Caki2 (cell line): ENCODE measurements around the gene DDC. TPM values are rescaled to one million over a fixed set of nuclear protein-coding genes. Genes with fewer than 3 reads are reported as not detected.

Experiments used
- DNase-seq: peaks from one replicate; pipeline ENCODE4 v3.0.0-alpha.2; 2015; ENCODE audit warnings: low read depth
- in situ Hi-C: cut with HindIII; loops from 2 replicates; pipeline ENCODE4 v1.10.0; 2016; ENCODE audit warnings: low sequenced_read_pairs, low pct_unique_long_range_greater_than_20kb, mixed read lengths
- total RNA-seq: library from RNA; depleted of rRNA; stranded (reverse); fragments of >200 nt; shearing (Covaris generic); gene quantifications from 2 replicates; pipeline ENCODE4 v1.2.3, GENCODE V29; 2014; ENCODE audit warnings: low replicate concordance; rRNA removed

Gene DDC
- total RNA-seq, 1 experiment from 2014 or later = 4.4 TPM

- no peak for DNase-seq
- in situ Hi-C loops = no loop called here
Measured at GRCh38 chr7:50416527-50417182, 148.6 kb downstream of the DDC start.

GRCh38 chr7:50415844-50416364 is 149.3 kb downstream of the DDC start:
- DNase-seq = no peak

GRCh38 chr7:50413561-50413960 is 151.6 kb downstream of the DDC start:
- in situ Hi-C loops = no loop called here
- DNase-seq = no peak

More at GRCh38 chr7:50415844-50416364, 149.3 kb downstream of the DDC start:
- in situ Hi-C loops = no loop called here

GRCh38 chr7:50412973-50413372 is 152.2 kb downstream of the DDC start:
- in situ Hi-C loops = no loop called here

GRCh38 chr7:50411332-50411731 is 153.9 kb downstream of the DDC start:
- in situ Hi-C loops = no loop called here
- DNase-seq = no peak

More at GRCh38 chr7:50412973-50413372, 152.2 kb downstream of the DDC start:
- DNase-seq = no peak

- in situ Hi-C loops = no loop called here
Measured at GRCh38 chr7:50409856-50410745, 155.1 kb downstream of the DDC start.

More at GRCh38 chr7:50409856-50410745, 155.1 kb downstream of the DDC start:
- no peak for DNase-seq

Other genes starting within 250 kb of the DDC start
- 20.1 and 23.6 TPM in 2 replicates for gene FIGNL1, start 115.1 kb downstream of the DDC start, total RNA-seq
- gene GRB10, start 217.5 kb upstream of the DDC start, total RNA-seq = 83.7 and 87.2 TPM in 2 replicates